C1 segment of cervical spinal cord (tissue), 14 donors: ENCODE data around the gene HINT2.

ENCODE experiments used
- DNase-seq, 14 donors: peaks; one replicate each; lab custom pipeline; 2025; lab: John Stamatoyannopoulos, UW

The HINT2 gene

DNA sequence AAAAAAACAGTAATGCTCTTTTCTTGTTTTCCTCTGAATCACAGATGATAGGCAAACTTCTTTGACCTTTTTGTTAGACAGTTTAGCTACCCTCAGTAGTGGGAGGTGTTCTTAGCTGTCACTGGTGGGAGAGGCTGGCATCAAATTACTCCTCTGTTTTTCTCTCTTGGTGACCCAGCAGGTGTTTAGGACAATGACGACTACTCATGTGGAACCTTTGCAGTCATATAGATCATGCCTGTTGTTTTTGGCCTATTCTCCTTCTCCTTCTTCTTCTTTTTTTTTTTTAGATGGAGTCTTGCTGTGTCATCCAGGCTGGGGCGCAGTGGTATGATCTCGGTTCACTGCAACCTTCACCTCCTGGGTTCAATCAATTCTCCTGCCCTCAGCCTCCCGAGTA is 38.8 kb downstream of the HINT2 start:
- DNase-seq, result no peak

- peak in 4 of 14 donors; percentile 9 to 51 (median 24) for DNase-seq
Observed at GRCh38 chr9:35774907-35775635, 39.8 kb downstream of the HINT2 start.

- no peak for DNase-seq
Observed at GRCh38 chr9:35771943-35772342, 42.9 kb downstream of the HINT2 start.

DNA sequence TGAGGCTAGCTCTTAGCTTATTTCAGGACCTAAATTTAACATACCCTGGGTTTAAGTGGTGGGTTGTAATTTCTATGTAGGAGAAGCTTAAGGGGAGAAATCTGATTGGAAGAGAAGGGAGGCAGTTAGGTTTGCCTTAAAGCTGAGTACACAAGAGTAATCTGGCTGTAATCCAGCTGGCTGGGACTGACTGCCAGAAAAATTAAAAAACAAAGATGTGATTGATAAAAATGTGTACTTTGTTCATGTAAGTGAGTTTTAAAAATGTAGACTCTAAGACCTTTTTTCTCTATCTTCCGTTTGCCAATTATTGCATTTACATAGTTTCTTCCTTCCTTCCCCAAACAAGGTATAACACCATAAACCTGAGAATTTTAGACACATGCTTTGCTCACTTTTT is 43.3 kb downstream of the HINT2 start:
- peak in 1 of 14 donors; percentile 60 for DNase-seq

- DNase-seq, result peak in 1 of 14 donors; percentile 94
Observed at GRCh38 chr9:35771075-35771433, 43.8 kb downstream of the HINT2 start.

GRCh38 chr9:35769763-35770162 is 45.1 kb downstream of the HINT2 start:
- DNase-seq, result no peak

- DNase-seq, result no peak
Observed at GRCh38 chr9:35767458-35767857, 47.4 kb downstream of the HINT2 start.

DNA sequence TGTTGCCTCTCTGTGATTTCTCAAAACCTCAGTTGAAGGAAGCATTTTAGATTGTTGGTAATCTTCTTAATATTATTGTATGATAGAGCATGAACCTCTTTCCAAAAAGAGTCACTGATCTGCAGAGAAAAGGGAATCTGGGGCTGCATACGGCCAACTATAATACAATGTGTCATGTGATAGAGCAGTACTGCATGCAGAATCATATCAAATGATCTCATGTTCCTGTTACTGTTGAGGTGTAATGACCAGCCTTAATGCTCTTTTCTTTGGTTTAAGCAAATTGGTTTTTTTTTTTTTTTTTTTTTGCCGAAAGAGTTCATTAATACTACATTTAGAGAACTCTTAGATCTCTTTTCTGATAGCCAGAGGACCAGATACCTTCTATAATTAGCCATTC is 47.8 kb downstream of the HINT2 start:
- no peak for DNase-seq

- DNase-seq, result no peak
Observed at GRCh38 chr9:35763803-35764202, 51.0 kb downstream of the HINT2 start.

DNA sequence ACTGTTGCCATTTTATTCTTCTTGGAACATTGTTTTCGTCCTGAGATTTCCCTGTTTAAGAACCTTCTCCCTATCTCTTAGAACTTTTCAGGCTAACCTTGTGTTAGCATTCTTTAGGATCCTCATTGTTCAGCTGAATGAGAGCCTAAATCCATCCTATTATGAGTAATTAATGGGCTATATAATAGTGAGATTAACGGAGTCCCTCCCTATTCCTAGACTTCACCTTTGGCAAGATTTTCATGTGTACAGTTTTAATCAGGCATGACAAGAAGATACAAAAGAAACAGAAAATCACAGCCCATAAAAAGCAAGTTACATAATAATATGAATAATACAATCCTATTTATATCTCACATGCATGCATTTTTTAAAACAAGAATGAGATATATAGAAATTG is 51.7 kb downstream of the HINT2 start:
- DNase-seq, result no peak
